ENCODE results near the gene IL13RA1.

GRCh38 chrX:118698516-118699170 is 28.8 kb upstream of the IL13RA1 start:
- TF ChIP-seq CTCF (IDR thresholded peaks at IDR 0.05) = no peak
- no peak for TF ChIP-seq POLR2A (IDR thresholded peaks at IDR 0.05)

Measured in thyroid gland (tissue), 4 donors.